Measurements from ENCODE around the gene SLC9A8.

Gene SLC9A8

DNA sequence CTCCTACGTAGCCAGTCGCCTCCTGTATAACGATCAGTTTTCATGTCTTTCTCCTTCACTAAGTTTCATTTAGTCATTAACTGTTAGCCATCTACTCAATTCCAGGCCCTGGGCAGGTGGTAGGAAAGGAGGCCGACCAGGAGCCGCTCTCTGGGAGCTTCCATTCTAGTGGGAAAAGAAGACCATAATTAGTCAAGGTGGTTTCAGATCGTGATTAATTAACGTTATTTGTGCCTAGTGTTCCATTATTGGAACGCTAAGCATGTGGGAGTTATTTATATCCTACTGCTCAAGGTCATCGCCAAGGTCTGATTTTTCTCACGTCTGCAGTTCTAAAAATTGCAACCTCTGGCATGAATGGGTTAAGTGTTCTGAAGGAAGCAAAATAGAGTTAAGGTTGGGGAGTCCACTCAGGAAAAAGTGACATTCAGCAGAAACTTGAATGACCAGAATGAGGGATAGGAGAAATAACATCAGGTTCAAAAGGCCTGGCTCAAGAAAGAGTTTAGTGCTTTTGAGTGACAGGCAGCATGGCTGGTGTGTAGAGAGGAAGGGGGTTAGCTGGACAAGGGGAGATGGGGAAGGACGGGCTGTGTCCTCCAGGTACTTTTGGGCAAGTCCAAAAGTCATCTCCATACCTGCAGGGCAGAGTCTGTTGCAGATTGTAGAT lies 812 bp downstream of the SLC9A8 start:
- no peak for DNase-seq

DNA sequence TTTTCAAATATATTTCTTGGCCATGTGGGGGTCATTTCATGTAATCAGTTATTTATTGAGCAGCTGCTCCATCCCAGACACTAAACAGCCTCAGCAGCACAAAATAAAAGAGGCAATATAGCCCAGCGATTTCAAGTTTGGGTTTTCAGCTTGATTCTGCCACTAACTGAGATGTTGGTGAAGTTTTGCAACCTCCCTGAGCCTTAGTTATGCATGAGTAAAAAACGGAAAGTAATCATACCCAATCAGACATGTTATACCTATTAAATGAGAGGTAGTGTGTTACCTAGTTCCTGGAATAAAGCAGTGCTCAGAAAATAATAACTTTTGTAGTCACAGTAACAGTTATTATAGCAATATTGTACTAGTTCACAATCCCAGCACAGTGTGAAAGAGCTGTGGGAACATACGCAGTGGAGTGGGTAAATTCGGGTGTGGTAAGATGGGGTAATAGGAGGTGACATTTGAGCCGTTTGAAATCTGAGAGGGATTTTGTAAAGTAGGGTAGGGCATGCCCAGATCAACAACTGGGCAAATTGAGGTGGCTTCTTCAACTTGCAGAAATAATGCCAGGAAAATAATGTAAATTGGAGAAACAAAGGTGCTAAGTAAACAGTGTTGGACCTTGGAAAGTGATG lies 1.5 kb downstream of the SLC9A8 start:
- DNase-seq: no peak

DNA sequence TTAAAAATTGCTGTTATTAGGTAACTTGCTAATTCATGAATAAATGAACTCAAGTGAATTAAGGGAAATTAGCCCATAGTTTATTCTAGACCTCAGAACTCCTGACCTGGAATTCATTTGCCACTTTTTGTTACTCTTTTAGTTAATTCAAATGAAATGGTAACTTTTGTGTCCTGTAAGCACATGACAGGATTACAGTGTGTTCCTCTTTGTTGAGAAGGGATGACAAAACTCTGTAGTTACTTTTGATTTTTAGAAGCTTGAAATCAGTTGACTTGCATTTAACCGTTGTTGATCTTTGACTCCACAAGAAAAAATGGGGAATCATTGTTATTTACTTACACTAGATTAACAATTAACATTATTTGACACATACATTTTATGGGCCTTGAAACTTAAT lies 6.2 kb downstream of the SLC9A8 start:
- DNase-seq: no peak

DNA sequence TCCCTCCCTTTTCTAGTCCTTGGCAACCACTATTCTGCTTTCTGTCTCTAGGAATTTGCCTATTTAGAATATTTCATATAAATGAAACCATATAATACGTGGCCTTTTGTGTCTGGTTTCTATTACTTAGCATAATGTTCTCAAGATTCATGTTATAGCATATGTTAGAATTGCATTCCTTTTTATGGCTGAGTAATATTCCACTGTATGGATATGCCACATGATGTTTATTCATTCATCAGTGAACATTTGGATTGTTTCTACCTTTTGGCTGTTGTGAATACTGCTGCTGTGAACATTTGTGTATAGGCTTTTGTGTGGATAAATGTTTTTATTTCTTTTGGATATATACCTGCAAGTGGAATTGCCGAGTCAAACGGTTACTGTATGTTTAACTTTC lies 7.1 kb downstream of the SLC9A8 start:
- DNase-seq: no peak

DNA sequence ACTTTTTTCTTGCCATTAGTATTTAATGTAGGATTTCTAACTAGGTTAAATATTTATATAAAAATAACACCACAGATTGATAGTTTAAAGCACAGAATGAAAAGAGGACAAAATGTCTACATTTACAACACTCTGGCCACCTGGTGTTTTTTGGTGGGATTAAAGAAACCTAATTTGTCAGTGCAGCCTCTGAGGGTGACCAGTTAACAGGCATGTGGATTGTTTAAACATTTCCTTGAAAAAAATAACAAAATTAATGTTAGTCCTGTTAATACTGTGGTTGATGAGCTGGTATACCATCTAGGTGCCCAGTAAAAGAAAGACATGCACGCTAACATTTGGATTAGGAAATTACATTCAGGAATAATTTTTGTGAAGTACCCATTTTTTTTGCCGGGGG lies 8.8 kb downstream of the SLC9A8 start:
- DNase-seq: no peak

DNA sequence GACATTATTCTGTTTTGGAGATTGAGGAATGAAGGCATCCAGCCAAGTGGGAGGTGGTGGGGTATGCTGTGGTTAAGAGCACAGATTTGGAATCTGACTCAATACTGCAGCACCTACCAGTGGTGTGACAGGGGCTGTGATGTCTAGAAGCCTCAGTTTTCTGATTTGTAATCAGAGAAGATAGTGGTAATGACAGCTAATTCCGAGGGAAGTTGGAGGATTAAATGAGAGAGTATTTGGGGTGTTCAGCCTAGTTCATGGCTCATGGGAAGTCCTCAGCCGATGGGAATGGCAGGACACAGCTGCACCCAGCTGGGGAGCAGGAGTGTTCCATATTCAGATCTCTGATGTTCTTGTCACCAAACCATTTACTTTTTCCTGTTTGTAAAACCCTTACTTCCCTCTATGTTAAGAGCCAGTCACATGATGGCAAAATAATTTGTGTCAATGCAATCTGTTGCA lies 9.3 kb downstream of the SLC9A8 start:
- DNase-seq: no peak

DNA sequence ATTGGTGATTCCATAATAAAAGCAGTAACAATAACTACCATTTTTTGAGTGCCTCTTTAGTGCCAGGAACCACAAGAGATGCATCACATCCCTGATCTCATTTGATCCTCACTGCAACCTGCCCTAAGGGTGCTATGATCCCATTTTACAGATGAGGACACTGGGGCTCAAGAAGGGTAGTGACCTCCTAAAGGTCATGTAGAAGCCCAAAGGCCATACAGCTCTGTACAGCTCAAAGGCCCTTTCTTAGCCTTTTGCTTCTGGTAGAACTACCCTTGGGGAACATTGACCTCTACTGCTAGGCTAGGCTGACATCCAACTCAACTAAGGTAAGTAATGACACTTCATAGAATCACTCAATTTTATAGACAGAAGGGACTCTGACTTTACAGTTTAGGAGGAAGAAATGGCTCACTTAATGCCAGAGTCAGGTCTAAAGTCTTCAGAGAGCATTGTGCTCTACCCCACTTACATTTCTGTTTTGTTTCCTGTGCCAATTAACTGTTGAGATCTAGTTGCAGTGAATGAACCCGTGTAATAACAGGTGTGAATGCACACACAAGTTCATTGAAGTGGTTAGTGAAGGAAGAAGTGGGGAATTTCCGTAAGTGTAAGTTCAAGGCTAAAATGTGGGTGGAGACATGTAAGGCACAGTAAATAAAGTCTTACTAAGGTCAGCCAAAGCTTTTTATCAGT lies 10.7 kb downstream of the SLC9A8 start:
- DNase-seq: no peak

DNA sequence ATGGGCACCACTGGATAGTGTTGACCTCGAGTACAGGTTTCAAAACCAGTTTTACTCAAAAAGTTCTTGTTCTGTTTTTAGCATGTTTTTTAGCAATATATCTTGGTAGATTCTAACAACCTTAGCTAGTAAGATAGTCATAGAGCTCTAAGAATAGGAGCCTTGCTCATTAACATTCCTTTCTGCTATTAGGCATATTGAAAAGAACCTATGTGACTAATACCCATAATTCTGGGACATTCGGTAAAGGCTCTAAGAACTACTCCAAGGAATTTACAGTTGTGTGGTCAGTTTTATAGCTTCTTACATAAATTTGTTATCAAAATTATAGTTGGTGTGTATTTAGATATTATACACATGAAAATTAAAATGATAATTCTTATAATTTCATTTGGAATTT lies 11.6 kb downstream of the SLC9A8 start:
- DNase-seq: no peak

DNA sequence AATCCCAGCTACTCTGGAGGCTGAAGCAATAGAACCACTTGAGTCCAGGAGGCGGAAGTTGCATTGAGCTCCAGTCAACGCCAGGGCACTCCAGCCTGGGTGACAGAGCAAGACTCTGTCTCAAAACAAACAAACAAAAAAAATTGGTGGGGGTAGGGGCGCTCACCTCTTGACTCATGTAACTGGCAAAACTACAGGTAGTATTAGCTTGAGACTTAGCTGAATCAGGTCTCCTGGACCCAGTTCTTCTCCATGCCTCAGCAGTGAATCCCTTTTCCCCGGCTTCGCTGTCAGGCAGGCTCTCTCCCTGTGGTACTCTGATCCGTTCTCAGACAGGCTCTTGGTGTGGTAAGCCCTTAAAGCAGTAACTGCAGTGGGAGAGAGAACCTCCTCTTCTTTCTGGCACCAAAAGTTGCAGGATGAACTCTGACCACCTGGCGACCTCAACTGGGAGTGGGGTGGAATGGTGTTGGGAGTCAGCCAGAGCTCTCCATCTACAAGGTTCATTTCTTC lies 12.9 kb downstream of the SLC9A8 start:
- DNase-seq: no peak

DNA sequence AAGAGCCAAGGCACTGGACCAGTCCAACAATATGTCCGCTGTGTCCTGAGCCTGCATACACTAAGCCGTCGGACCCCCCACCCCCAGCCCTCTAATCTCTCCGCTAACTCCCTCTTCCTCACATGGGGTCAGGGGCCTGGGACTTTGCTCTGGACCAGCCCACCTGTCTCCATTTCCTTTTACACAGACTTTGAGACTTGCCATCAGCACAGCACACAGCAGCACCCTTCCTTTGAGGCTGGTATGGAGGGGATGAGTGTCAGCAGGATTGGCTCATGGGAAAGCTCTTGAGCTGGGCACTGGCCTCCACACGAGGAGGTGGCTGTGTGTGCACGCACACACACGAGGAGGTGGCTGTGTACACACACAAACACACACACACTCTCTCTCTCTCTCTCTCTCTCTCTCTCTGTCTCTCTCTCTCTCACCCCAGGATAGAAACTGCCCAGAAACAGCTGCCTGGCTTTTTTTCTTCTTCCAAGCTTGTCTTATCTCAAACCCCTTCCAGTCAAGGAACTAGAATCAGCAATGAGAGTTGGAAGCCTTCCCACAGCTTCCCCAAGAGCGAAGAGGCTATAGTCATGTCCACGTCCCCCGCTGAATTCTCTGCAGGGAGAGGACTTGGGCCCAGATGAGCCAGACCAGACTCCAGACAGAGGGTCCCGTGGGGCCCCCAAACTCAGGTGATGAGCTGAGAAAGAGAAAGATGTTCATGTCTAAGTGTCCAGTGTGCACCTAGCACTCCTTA lies 18.6 kb downstream of the SLC9A8 start:
- DNase-seq: no peak

DNA sequence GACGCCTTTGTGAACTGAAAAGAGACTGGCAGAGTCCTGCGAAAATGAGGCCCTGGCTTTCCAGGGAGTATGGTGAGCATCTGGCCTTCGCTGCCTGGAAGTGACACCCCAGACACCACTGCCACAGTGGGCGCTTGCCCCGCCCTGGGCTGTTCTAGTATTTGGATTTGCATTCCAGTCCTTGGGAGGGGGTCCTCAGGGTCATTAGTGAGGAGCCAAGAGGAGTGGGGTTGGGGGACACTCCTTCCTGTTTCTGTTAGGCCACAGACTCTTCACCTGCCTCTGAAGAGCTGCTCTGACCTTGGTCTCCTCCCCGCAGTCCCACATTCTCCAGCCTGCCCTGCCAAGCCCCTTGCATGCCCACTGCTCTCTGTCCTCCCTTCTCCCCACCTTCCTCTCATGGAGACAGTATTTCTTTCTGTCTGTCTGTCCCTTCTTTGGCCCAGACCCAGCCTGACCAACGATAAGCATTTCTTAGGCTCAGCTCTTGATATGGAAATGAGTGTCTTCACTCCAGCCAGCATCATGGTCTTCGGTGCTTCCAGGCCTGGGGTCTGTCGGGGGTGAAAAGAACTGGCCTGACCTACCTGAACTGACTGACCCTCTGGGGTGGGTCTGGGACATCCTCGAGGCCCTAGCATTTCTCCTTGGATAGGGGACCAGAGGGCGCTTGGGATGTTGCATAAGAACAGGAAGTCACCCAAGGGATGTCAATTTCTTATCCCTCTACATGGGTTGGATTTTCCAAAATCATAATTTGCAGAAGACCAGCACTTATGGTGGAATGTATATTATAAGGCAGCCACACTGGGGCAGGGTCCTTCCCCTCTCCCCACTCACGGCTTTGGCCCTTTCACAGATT lies 19.4 kb downstream of the SLC9A8 start:
- DNase-seq: no peak

DNA sequence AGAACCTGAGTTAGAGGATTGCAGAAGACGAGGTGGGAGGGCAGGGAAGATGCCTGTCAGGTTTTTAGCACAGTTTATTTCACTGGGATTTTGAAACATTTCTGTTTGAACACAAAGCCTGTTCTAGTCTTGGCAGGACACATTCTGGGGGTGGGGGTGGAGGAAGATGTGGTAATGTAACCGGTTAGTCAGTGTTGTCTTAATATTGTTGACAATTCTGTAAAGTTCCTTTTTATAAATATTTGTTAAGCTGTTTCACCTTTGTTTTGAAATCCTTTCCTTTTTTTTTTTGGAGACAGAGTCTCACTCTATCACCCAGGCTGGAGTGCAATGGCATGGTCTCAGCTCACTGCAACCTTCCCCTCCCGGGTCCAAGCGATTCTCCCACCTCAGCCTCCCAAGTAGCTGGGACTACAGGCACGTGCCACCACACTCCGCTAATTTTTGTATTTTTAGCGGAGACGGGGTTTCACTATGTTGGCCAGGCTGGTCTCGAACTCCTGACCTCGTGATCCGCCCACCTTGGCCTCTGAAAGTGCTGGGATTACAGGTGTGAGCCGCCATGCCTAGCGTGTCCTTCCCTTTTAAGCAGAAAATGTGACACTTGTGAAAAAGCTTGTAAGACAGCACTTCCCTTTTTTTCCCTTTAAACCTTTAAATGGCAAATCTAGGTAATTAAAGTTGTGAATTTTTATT lies 20.2 kb downstream of the SLC9A8 start:
- DNase-seq: no peak

DNA sequence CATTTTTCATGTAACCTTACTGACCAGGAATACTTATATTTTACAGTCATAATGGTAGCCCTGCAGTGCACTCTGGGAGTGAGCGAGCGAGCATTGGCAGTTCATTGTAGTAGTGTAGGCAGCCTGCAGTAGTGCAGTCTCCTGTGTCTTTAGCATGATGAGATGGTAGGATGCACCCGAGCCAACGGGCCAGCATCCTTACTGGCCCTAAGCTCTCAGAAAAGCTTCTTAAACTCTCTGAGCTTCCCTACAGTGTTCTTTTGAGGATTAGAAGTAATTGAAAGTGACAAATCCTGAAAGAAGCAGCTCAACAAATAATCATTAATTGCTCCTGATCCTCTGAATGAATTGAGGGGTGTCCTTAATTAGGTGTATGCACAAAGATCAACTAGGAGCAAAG lies 20.9 kb downstream of the SLC9A8 start:
- DNase-seq: no peak

DNA sequence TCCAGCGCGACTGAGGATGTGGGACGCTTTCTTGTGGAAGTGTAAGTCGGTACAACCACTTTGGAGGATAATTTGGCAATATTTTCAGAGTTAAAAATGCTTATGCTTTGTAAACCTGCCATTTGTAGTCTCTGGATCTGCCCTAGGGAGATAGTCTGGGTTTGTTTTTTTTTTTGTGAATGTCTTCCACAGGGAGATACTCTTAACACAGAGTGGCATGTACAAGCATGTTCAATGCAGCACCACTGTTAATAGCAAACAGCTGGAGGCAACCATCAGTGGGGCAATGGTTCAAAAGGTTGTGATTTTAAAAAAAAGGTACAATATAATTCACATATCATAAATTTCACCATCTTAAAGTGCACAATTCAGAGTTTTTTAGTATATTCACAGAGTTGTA lies 22.4 kb downstream of the SLC9A8 start:
- no peak for DNase-seq

DNA sequence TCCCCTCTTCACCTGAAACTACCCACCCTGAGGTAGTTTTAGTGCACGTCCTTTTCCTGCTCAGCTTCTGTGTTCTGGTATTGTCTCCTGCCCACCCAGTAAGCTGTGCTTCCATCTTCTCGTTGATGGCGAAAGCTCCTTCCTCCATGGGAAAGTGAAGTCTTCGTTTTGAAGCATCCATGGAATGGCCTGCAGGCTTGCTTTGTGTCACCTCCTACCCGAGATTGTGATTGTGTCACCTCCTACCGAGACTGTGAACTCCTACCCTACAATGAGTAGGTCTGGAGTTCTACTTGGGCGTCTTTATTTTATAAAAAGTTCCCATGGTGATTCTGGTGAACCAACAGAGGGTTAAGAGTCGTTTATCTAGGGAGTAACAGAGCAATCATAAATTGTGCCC lies 25.9 kb downstream of the SLC9A8 start:
- no peak for DNase-seq

DNA sequence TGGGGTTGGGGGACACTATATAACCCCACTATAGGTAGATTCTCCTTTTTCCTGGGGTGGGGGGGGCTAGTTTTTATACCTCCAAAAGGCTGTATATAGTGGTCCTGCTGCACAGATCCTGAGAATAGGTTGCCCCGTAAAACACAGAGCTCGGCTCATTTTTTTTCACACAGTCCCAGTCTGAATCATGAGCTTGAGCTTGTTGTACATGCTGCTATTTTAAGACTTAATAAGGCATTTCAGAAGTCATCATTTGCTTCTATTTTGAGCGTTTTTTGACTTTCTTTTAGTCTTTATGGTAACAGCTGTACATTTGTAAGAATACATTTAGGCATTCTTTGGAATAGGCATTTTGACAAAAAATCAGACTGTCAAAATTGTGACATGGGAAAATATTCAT lies 30.5 kb downstream of the SLC9A8 start:
- no peak for DNase-seq

DNA sequence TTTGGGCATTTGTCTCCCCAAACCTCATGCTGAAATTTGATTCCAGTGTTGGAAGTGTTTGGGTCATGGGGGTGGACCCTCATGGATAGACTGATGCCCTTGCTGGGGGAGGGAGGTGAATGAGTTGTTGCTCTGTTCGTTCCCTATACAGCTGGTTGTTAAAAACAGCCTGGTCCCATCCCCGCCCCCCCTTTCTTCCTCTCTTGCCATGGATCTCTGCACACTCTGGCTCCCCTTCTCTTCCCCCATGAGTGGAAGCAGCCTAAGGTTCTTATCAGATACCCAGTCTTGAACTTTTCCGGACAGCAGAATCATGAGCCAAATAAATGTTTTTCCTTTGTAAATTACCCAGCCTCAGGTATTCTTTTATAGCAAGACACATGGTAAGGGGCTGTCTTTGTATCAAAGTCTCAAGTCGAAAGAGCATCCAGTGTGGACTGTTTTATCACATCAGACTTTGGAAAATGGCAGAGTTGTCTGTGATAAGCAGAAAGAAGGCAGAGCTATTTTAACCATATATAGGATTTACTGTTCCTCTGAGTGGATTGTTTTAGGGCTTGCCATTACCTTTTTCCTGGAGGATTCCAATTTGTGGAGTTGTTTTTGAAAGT lies 31.2 kb downstream of the SLC9A8 start:
- no peak for DNase-seq

DNA sequence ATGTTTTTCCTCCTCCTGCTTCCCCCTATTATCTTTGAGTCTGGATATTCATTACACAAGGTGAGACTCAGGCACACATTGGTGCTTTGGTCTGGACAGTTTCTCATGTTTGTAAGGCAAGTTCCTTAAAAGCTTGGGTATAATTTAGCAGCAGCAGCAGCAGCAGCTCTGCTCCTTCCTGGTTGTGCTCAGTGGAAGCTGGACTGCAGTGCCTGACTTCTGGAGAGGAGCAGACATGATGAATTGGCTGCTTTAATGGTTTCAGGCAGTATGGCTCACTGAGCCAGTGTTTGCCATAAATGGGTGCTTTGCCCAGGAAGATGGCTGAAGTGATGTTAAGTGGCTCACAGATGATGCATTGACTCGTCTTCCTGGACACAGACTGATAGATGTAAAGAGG lies 32.4 kb downstream of the SLC9A8 start:
- DNase-seq: no peak

DNA sequence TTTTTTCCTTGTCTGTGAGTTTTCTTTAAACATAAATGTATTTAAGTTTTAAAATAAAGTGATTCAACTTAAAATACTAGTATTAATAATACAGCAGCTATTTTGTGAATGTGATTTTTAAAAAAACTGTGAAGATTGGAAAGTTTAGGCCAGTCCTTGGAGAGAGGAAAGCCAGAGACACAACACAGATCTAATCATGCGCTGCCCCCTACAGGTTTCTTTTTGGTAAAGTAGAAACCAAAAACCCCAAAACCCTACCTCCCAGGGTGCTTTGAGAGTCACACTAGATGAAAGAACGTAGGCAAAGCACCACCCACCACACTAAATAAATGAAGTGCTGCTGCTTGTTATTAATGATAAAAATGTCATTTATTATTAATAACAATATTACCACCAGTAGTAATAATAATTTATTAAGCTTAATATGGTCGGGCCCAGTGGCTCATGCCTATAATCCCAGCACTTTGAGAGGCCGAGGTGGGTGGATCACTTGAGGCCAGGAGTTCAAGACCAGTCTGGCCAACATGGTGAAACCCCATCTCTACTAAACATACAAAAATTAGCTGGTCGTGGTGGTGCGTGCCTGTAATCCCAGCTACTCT lies 33.7 kb downstream of the SLC9A8 start:
- peak; percentile 0 for DNase-seq

DNA sequence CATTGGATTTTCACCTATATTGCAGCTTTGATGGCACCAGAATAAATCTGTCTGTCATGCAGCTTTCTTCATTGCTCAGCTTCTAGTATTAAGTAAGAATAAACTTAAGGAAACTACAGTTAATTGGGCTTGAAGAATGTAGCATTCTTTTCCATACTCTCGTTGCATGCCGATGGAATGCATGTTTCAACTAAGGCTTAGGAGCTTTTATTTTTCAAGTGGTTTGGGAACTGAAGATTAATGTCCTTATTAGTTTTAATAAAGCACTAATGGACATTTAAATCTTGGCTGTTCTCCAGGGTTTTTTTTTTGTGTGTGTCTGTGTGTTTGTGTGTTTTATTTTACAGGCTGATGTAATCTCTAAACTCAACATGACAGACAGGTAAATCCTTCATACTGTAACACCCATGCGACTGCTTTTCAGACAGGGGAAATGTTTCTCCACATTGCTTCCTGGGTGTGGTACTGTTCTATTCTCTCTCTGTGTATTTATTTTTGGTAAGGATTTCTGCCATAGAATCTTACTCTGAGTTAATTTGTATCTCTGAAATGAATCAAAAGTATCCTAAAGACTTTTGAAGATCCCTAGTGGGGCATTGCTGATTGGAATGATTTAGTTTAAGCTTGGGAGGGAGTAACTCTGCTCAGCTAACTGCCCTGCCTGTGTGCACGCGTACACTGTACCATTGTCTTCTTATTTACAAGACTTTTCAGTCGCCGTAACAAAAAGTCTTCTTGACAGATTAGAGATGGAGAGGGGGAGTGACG lies 38.0 kb downstream of the SLC9A8 start:
- DNase-seq: no peak

All from DMS 273 treated with DMSO at 0.1 percent for 48 hours (cell line).